Measurements from ENCODE around the gene GABRR1. TPM values are rescaled to one million over a fixed set of nuclear protein-coding genes. Genes with fewer than 3 reads are reported as not detected.

The GABRR1 gene
- total and polyA plus RNA-seq, 2 experiments from 2014 or later: not detected

DNA sequence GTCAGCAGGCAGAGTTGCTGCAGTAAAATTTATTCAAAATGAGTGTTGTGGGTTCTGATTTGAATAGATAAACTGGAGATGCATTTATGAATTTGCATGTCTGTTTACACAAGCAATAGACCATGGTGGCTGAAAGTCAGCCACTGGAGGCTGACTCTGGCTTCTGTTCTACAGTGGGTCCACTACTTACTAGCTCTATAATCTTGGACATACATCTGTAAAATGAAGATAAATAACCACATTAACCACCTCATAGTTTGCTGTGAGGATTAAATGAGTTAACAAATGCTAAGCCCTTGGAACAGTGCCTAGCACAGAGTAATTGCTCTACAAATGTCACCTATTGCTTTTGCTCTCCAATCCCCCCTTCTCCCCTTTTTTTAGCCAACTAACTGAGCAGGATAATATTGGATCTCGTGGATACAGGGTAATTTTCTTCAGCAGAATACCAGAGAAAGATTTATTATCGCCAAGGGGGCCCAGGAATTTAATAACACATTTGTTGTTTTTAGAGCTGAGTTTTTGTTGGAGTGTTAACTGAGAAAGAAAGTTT lies 72.7 kb downstream of the GABRR1 start:
- H3K36me3 ChIP-seq (ENCODE audit: low read depth): no peaks in the 10 kb centered on the region
- 66 to 69% methylated on average over 2 of the region's 2 CpGs for WGBS, 2 experiments (ENCODE audit: low coverage in 1 of 2, low lambda C conversion rate in 2 of 2, missing lambda C conversion rate in 2 of 2)
- peaks cover 20% of the 10 kb centered on the region for H3K4me1 ChIP-seq (ENCODE audit: insufficient read depth)
- no peaks in the 10 kb centered on the region for H4K20me1 ChIP-seq (ENCODE audit: insufficient read depth)
- H3F3A ChIP-seq (ENCODE audit: insufficient read depth): peaks cover 23% of the 10 kb centered on the region
- no peaks in the 10 kb centered on the region for H3K79me2 ChIP-seq (ENCODE audit: insufficient read depth)
- no peaks in the 10 kb centered on the region for H3K9me2 ChIP-seq (ENCODE audit: insufficient read depth)
- H2AFZ ChIP-seq: no peak overlapping the region
- H3K9ac ChIP-seq: no peak overlapping the region
- DNase-seq: no peak
- TF ChIP-seq EZH2 (IDR thresholded peaks at IDR 0.05; ENCODE audit: insufficient read depth, poor library complexity, severe bottlenecking): no peak
- TF ChIP-seq EZH2phosphoT487 (IDR thresholded peaks at IDR 0.05; ENCODE audit: insufficient read depth, low read depth): no peak
- no peak overlapping the region for H3K4me3 ChIP-seq
- H3K27me3 ChIP-seq (replicated peaks; ENCODE audit: insufficient read depth): no peaks in the 10 kb centered on the region
- no peaks in the 10 kb centered on the region for H3K9me3 ChIP-seq (ENCODE audit: low read depth)
- in situ Hi-C loops (cut with MboI): no loop called here
- H3K27ac ChIP-seq: no peak overlapping the region
- H3K4me2 ChIP-seq (ENCODE audit: unreplicated experiment): no peak overlapping the region

DNA sequence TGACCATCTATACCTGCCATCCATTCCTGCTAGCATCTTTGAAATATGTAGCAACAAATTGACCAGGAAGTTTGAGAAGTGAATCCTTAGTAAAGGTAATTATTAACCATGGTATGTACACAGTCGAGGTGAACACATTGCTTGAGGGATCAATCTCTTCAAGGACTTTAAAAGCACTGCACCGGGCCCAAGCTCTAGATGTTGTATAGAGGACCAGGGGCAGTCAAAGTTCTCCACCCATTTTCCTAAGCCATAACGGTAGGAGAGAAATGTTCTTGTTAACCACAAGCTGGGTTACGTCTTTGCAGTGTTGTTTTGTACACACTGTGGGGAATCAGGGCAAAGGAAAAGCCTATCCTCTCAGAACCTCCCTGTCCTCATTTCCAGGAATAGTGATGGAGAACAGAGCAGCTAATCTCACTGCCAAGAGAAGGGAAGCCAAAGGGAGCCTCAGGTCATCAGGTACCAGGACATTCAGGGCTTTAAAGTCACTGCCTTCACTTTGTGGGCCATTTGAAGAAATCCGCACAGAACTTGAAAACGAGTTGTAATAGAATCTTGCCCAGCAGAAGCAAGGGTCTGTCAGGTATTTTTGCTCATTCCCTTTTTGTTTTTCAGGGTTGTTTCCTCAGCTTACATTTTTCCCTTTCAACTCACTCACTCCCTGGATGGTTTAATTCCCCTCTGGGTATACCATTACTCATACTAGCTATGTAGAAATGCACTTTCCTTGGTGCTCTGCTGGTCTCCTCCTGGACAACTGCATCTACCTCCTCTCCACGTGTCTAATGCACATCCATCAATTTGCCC lies 76.6 kb downstream of the GABRR1 start:
- no peaks in the 10 kb centered on the region for H3K36me3 ChIP-seq (ENCODE audit: low read depth)
- no peak overlapping the region for H3K4me3 ChIP-seq
- no peaks in the 10 kb centered on the region for H3K27me3 ChIP-seq (replicated peaks; ENCODE audit: insufficient read depth)
- no peak overlapping the region for H2AFZ ChIP-seq
- H3F3A ChIP-seq (ENCODE audit: insufficient read depth): peaks cover 16% of the 10 kb centered on the region
- 0 out of 2 replicates have a peak overlapping the region, but pooled peaks have one; percentile 1 for H3K27ac ChIP-seq
- TF ChIP-seq EZH2 (IDR thresholded peaks at IDR 0.05; ENCODE audit: insufficient read depth, poor library complexity, severe bottlenecking) (no peak), EZH2phosphoT487 (IDR thresholded peaks at IDR 0.05; ENCODE audit: insufficient read depth, low read depth) (no peak)
- DNase-seq: peak; percentile 65
- H3K79me2 ChIP-seq (ENCODE audit: insufficient read depth): no peaks in the 10 kb centered on the region
- in situ Hi-C loops (cut with MboI): no loop called here
- no peaks in the 10 kb centered on the region for H3K9me2 ChIP-seq (ENCODE audit: insufficient read depth)
- H3K9me3 ChIP-seq (ENCODE audit: low read depth): no peaks in the 10 kb centered on the region
- H3K9ac ChIP-seq: no peak overlapping the region
- H3K4me2 ChIP-seq (ENCODE audit: unreplicated experiment): no peak overlapping the region
- H4K20me1 ChIP-seq (ENCODE audit: insufficient read depth): no peaks in the 10 kb centered on the region
- H3K4me1 ChIP-seq (ENCODE audit: insufficient read depth): peaks cover 17% of the 10 kb centered on the region
- WGBS, 2 experiments (ENCODE audit: low coverage in 1 of 2, low lambda C conversion rate in 2 of 2, missing lambda C conversion rate in 2 of 2): 71 to 75% methylated on average over 7 of the region's 7 CpGs

DNA sequence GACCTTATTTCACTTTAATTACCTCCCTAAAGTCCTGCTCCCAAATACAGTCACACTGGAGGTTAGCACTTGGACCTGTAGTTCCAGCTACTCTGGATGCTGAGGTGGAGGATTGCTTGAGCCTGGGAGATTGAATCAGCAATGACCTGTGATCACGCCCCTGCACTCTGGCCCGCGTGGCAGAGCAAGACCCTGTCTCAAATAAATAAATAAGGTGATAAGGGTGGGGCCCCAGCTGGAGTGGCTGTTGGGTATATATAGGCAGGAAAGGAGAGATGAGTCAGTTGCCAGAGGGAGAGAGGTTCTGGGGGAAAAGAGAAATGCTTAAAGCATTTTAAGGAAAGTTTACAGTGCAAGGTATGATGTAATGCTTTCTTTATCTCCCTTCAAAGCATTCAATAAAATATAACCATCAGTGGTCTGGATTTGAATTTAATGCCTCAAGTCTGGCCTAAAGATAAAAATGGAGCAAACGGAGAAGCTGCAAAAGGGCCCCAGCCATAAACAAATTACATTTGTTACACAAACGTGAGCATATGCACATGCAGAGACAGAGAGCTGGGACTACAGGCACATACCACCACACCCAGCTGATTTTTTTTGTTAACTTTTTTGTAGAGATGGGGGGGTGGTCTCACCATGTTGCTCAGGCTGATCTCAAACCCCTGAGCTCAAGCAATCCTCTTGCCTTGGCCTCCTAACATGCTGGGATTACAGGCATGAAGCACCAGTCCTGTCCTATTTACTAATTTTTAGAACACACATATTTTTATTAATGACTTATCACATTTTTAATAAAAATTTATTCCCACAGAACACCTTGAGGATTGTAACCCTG lies 77.4 kb downstream of the GABRR1 start:
- no peak for TF ChIP-seq EZH2 (IDR thresholded peaks at IDR 0.05; ENCODE audit: insufficient read depth, poor library complexity, severe bottlenecking)
- no peak for TF ChIP-seq EZH2phosphoT487 (IDR thresholded peaks at IDR 0.05; ENCODE audit: insufficient read depth, low read depth)
- Histone ChIP-seq H2AFZ (no peak overlapping the region), H3K79me2 (ENCODE audit: insufficient read depth) (no peaks in the 10 kb centered on the region), H3K27ac (no peak overlapping the region), H3K4me2 (ENCODE audit: unreplicated experiment) (no peak overlapping the region), H3K27me3 (replicated peaks; ENCODE audit: insufficient read depth) (no peaks in the 10 kb centered on the region), H3K4me3 (no peak overlapping the region), H3K36me3 (ENCODE audit: low read depth) (no peaks in the 10 kb centered on the region), H3K9me2 (ENCODE audit: insufficient read depth) (no peaks in the 10 kb centered on the region), H3K9ac (no peak overlapping the region), H3K4me1 (ENCODE audit: insufficient read depth) (peaks cover 17% of the 10 kb centered on the region), H3K9me3 (ENCODE audit: low read depth) (no peaks in the 10 kb centered on the region), H4K20me1 (ENCODE audit: insufficient read depth) (no peaks in the 10 kb centered on the region), H3F3A (ENCODE audit: insufficient read depth) (peaks cover 16% of the 10 kb centered on the region)
- DNase-seq: peak; percentile 39
- in situ Hi-C loops (cut with MboI): no loop called here
- WGBS, 2 experiments (ENCODE audit: low coverage in 1 of 2, low lambda C conversion rate in 2 of 2, missing lambda C conversion rate in 2 of 2): 91 to 92% methylated on average over 5 of the region's 5 CpGs

GRCh38 chr6:89138173-89138572 lies 79.0 kb downstream of the GABRR1 start:
- Histone ChIP-seq H3K4me2 (ENCODE audit: unreplicated experiment) (no peak overlapping the region), H4K20me1 (ENCODE audit: insufficient read depth) (no peaks in the 10 kb centered on the region), H3K9ac (no peak overlapping the region), H3K27ac (no peak overlapping the region), H3K4me1 (ENCODE audit: insufficient read depth) (peaks cover 17% of the 10 kb centered on the region), H3K36me3 (ENCODE audit: low read depth) (no peaks in the 10 kb centered on the region), H3K79me2 (ENCODE audit: insufficient read depth) (no peaks in the 10 kb centered on the region), H3K4me3 (no peak overlapping the region), H3K27me3 (replicated peaks; ENCODE audit: insufficient read depth) (no peaks in the 10 kb centered on the region), H2AFZ (no peak overlapping the region), H3K9me3 (ENCODE audit: low read depth) (no peaks in the 10 kb centered on the region), H3F3A (ENCODE audit: insufficient read depth) (peaks cover 16% of the 10 kb centered on the region), H3K9me2 (ENCODE audit: insufficient read depth) (no peaks in the 10 kb centered on the region)
- no peak for DNase-seq
- TF ChIP-seq EZH2 (IDR thresholded peaks at IDR 0.05; ENCODE audit: insufficient read depth, poor library complexity, severe bottlenecking) (no peak), EZH2phosphoT487 (IDR thresholded peaks at IDR 0.05; ENCODE audit: insufficient read depth, low read depth) (no peak)
- in situ Hi-C loops (cut with MboI): no loop called here
- WGBS, 2 experiments (ENCODE audit: low coverage in 1 of 2, low lambda C conversion rate in 2 of 2, missing lambda C conversion rate in 2 of 2): 15 to 26% methylated on average over 2 of the region's 2 CpGs
